ENCODE data around the gene MKRN3.

Gene MKRN3

DNA sequence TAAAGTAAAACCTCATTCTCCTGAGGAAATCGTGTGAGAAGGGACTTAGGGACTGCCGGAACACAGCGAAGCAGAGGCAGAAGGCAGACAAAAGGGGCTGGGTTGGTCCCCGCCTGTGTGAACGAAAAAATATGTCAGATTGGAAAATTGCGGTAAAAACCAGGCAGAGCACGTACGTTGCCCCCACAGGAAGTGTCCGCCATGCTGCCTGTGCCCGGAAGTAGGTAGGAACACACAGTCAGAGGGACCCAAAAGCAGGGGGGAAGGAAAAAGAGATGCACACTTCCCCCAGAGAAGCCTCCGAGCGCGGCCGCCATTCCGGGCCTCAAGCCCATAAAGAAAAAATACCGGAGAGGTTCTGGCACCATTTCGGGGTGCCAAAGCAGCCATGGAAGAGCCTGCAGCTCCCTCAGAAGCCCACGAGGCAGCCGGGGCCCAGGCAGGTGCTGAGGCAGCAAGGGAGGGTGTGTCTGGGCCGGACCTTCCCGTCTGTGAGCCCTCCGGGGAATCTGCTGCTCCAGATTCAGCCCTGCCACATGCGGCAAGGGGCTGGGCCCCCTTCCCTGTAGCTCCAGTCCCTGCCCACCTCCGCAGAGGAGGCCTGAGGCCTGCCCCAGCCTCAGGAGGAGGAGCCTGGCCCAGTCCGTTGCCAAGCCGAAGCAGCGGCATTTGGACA, at the start of gene MKRN3:
TSS of gene MKRN3 (plus strand) at position 280 of the 676 bp plus-strand sequence. CDS start at position 389, 109 bp downstream.
- DNase-seq (ENCODE audit: low spot score) = peak; percentile 7

- DNase-seq (ENCODE audit: low spot score) = no peak
These were observed 48.6 kb upstream of the MKRN3 start for GRCh38 chr15:23516866-23517265.

DNA sequence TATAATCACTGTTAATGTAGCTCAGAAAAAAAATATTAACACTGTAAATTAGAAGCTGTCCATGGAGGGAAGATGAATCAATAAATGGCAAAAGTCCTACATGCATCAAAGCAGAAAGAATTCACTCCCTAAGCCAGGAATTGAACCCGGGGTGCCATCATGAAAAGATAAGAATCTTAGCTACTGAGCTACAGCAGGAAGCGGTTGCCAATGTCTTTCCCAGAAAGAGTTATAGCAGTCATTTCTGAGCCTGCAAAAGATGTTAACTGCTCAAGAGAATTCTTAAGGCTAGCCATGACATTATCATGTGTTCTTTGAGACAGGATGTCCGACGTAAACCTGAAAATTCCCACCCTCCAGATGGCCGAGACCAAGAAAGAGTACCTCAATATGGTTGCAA, 47.4 kb upstream of the MKRN3 start:
- DNase-seq (ENCODE audit: low spot score) = no peak

DNA sequence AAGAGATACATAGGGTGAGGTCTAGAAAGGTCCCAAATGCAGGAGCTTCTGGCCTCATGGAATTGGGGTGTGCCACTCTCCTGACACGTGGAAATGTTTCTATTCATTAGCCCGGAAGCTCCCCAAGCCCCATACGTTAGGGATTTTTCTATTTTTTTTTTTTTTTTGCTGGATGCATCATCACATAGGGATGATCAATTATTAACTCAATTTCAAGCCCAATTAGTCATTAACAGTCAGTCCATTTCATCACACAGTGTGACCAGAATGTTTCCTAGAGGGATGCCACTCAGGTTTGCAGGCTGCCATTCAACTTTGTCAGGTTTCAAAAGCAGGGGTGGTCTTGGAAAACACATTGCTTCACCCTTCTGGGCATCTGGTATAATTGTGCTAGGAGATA, 40.7 kb upstream of the MKRN3 start:
- no peak for DNase-seq (ENCODE audit: low spot score)

GRCh38 chr15:23529891-23530290, 35.6 kb upstream of the MKRN3 start:
- no peak for DNase-seq (ENCODE audit: low spot score)

DNA sequence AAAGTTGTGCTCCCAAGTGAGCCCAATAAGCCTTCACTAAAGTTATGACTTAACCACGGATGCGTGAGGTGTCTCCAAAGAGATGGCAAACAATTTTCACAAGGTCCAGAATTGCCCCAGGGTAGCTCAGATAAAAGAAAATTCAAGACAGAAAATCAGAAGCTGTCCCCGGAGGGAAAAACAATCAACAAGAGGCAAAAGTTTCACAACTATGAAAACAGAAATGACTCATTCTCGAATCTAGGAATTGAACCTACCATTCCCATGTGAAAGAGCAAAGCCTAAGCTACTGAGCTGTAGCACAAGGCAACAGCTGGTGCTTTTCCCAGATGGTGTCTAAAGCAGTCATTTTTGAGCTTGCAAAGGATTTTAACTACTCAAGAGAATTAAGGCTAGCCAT, 33.5 kb upstream of the MKRN3 start:
- DNase-seq (ENCODE audit: low spot score) = no peak

DNA sequence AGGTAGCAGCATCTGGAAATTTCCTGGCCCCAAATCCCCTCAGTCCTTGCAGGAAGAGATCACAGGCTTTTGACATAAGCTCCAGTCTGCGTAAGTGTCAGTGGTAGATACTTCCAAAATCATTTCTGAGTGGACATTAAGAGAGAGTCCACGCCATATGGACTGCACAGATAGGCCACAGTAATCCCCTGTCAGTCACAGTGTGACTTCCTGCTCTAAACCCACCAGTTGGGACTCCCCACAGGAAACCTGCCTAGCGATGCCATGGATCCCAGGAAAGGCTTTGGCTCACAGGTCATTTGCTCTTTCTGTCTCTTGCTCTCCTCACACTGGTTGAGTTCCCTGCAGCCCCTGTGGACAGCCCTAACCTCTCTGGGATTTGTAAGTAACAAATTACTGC, 28.8 kb upstream of the MKRN3 start:
- DNase-seq (ENCODE audit: low spot score) = no peak

GRCh38 chr15:23538648-23539047, 26.8 kb upstream of the MKRN3 start:
- DNase-seq (ENCODE audit: low spot score) = no peak

GRCh38 chr15:23539892-23540291, 25.6 kb upstream of the MKRN3 start:
- DNase-seq (ENCODE audit: low spot score) = no peak

- DNase-seq (ENCODE audit: low spot score) = no peak
These were observed 19.3 kb upstream of the MKRN3 start for GRCh38 chr15:23546158-23546557.

- DNase-seq (ENCODE audit: low spot score) = no peak
These were observed 17.4 kb upstream of the MKRN3 start for GRCh38 chr15:23548071-23548470.

- DNase-seq (ENCODE audit: low spot score) = no peak
These were observed 3.6 kb upstream of the MKRN3 start for GRCh38 chr15:23561914-23562313.

GRCh38 chr15:23564821-23565394, 566 bp upstream of the MKRN3 start:
- DNase-seq (ENCODE audit: low spot score) = no peak

- DNase-seq (ENCODE audit: low spot score) = no peak
These were observed 639 bp downstream of the MKRN3 start for GRCh38 chr15:23566071-23566554.

GRCh38 chr15:23566651-23567050, 1.2 kb downstream of the MKRN3 start:
- no peak for DNase-seq (ENCODE audit: low spot score)

- DNase-seq (ENCODE audit: low spot score) = no peak
These were observed 2.4 kb downstream of the MKRN3 start for GRCh38 chr15:23567921-23568320.

DNA sequence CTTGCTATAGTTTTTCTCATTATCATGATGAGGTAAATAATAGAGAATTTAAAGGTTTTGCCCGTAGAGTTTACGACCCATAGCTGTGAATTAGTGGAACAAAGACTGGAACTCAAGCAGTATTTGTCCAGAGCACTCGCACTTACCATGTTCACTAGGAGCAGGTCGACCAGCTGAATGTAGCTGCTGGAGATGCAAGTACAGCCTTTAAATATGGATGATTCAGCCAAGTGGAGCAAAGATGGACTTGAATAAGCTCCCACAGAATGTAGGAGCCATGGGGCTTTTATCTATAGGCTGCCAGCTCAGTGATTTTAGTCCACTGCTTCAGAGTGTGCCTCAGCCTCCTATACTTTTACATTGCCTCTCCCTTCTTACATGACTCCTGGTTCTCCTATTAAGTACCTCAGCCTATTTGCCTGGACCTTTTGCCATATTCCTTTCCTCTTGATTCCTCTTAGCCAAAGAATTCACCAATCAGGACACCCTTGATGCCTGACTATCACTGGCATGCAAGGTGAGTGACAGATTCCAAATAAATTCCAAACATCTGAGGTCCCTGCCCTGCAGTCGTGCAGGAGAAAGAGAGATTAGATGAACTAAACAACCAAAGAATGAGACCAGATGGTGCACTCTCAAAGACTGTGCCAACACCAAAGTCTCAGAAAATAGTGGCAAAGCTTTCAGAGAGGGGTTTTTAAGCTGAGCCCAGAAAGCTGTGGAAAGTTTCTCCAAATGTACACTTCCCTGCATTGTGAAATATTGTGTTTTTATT, 3.9 kb downstream of the MKRN3 start:
- DNase-seq (ENCODE audit: low spot score) = no peak

DNA sequence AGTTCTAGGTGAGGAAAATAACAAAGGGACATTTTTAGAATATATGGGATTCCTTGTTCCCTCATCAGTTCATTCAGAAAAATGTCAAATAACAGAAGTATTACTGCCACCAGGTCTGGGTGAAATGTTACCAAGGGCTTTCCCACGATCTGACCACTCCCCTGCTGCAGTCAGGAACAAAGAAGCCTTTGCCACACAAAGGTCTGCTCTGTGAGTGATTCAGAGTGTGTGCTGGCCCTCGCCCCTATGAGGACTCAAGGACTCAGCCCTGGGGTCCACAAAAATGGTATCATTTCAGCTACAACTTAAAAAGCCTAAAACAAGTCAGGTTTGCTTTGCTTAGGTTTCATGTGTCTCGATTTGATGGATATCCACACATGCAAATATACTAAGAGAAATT, 5.0 kb downstream of the MKRN3 start:
- DNase-seq (ENCODE audit: low spot score) = no peak

- DNase-seq (ENCODE audit: low spot score) = no peak
These were observed 7.4 kb downstream of the MKRN3 start for GRCh38 chr15:23572844-23573243.

- no peak for DNase-seq (ENCODE audit: low spot score)
These were observed 9.3 kb downstream of the MKRN3 start for GRCh38 chr15:23574742-23575141.

DNA sequence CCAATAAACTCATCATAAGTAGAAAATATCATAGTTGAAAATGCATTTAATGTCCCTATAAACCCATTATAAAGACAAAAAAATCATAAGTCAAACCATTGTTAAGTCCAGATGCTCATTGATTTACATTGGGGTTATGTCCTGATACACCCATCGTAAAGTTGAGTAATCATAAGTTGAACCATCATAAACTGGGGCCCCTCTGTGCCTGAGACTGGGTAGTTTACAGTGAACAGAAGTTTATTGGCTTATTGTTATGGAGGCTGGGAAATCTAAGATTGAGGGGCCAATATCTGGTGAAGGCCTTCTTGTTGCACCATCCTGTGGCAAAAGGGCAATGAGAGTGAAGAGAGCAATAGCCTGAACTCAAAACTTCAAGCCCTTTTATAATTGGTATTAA, 10.6 kb downstream of the MKRN3 start:
- DNase-seq (ENCODE audit: low spot score) = no peak

GRCh38 chr15:23578521-23579150, 13.2 kb downstream of the MKRN3 start:
- no peak for DNase-seq (ENCODE audit: low spot score)

DNA sequence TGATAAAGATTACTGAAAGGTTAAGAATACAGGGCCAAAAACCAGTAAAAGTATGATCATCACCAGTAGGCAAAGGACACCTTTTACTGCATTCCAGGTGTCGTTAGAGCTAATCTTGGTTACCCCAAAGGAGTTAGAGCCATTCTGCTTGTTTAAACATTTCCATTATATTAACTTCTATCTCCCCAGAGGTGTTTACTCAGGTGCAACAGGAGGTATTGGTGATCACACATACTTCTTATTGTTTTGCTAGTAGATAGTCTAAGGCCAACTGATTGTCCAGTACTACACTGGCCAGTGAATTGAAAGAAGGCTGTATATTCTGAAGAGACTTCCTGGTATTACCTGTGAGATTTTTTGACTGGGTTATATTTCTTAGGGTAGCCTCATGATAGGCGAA, 22.8 kb downstream of the MKRN3 start:
- no peak for DNase-seq (ENCODE audit: low spot score)

Measured in hematopoietic multipotent progenitor cell treated with erythropoietin and hydrocortisone succinate and interleukin-3 and kit ligand, for 15 days (in vitro differentiated cells).